Kidney epithelial cell (primary cell): Measurements from ENCODE around the gene CALY. TPM values are rescaled to one million over a fixed set of nuclear protein-coding genes. Genes with fewer than 3 reads are reported as not detected.

Source experiments
- DNase-seq: peaks from one replicate; pipeline ENCODE4 v3.0.0-alpha.2; 2010; ENCODE audit warnings: low read depth
- H3K27me3 ChIP-seq: 2 replicates; pipeline ENCODE4 v1.6.0; 2011; ENCODE audit warnings: low read length; ENCODE audit not compliant: control insufficient read depth, insufficient read depth
- H3K36me3 ChIP-seq: 2 replicates; pipeline ENCODE4 v1.5.1; 2011; ENCODE audit warnings: low read length; ENCODE audit not compliant: control insufficient read depth, insufficient read depth
- H3K4me3 ChIP-seq: 2 replicates; pipeline ENCODE4 v1.5.1; 2011; ENCODE audit warnings: low read depth, mild to moderate bottlenecking, control low read depth, low read length
- CTCF ChIP-seq: IDR thresholded peaks from 2 replicates; pipeline ENCODE4 v1.5.1; 2011; ENCODE audit warnings: mild to moderate bottlenecking, moderate library complexity, low read length, control low read depth, inconsistent platforms; ENCODE audit not compliant: insufficient read depth, poor library complexity, severe bottlenecking
- total RNA-seq: library from RNA; depleted of rRNA; stranded (reverse); fragments of >200 nt; gene quantifications from 2 replicates; pipeline ENCODE4 v1.2.3, GENCODE V29; 2015

CALY gene
- total RNA-seq, 1 donor from 2014 or later, result 0.96 TPM

- TF ChIP-seq CTCF, result no peak
- H3K27me3 ChIP-seq, result no peaks in the 10 kb centered on the region
- H3K4me3 ChIP-seq, result no peak overlapping the region
- no peak for DNase-seq
- no peaks in the 10 kb centered on the region for H3K36me3 ChIP-seq
Observed at GRCh38 chr10:133361773-133362441, 25.2 kb upstream of the CALY start.

- no peak for TF ChIP-seq CTCF
- no peak for DNase-seq
- no peaks in the 10 kb centered on the region for H3K36me3 ChIP-seq
- no peaks in the 10 kb centered on the region for H3K27me3 ChIP-seq
- H3K4me3 ChIP-seq, result no peak overlapping the region
Observed at GRCh38 chr10:133361227-133361626, 24.5 kb upstream of the CALY start.

GRCh38 chr10:133359972-133360610, 23.4 kb upstream of the CALY start:
- Histone ChIP-seq H3K36me3 (no peaks in the 10 kb centered on the region), H3K27me3 (no peaks in the 10 kb centered on the region), H3K4me3 (no peak overlapping the region)
- no peak for DNase-seq
- TF ChIP-seq CTCF, result no peak

- no peak for DNase-seq
- Histone ChIP-seq H3K4me3 (no peak overlapping the region), H3K36me3 (no peaks in the 10 kb centered on the region), H3K27me3 (no peaks in the 10 kb centered on the region)
- no peak for TF ChIP-seq CTCF
Observed at GRCh38 chr10:133359554-133359971, 22.9 kb upstream of the CALY start.

GRCh38 chr10:133358925-133359310, 22.2 kb upstream of the CALY start:
- no peak for TF ChIP-seq CTCF
- no peaks in the 10 kb centered on the region for H3K36me3 ChIP-seq

More at GRCh38 chr10:133358925-133359310, 22.2 kb upstream of the CALY start:
- Histone ChIP-seq H3K4me3 (no peak overlapping the region), H3K27me3 (no peaks in the 10 kb centered on the region)
- no peak for DNase-seq
